ENCODE results near the gene ZNF205.
A peak's percentile ranks its signal among the peaks of the same experiment; 100 is the strongest.
"Not testable (repeated sequence)": the region's sequence is repeated elsewhere in the genome, so short reads cannot be mapped to it uniquely, and the experiment has no call there.

Gene ZNF205

GRCh38 chr16:3149630-3150345 lies 37.4 kb downstream of the ZNF205 start:
- peak; percentile 62 for DNase-seq (ENCODE audit: low spot score)

- DNase-seq (ENCODE audit: low spot score): peak; percentile 94
These were observed 38.2 kb downstream of the ZNF205 start for GRCh38 chr16:3150346-3151218.

DNA sequence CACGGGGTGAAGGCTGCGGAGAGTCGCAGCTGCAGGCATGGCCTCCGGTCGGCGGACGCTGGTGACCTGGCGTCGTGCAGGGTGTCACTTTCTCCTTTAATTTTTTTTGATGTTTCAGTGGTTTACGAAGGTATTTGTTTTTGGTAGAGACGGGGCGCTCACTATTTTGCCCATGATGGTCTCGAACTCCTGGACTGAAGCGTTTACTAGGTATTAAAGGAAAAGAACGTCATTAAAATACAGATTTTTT lies 39.6 kb downstream of the ZNF205 start:
- DNase-seq (ENCODE audit: low spot score): no peak

DNA sequence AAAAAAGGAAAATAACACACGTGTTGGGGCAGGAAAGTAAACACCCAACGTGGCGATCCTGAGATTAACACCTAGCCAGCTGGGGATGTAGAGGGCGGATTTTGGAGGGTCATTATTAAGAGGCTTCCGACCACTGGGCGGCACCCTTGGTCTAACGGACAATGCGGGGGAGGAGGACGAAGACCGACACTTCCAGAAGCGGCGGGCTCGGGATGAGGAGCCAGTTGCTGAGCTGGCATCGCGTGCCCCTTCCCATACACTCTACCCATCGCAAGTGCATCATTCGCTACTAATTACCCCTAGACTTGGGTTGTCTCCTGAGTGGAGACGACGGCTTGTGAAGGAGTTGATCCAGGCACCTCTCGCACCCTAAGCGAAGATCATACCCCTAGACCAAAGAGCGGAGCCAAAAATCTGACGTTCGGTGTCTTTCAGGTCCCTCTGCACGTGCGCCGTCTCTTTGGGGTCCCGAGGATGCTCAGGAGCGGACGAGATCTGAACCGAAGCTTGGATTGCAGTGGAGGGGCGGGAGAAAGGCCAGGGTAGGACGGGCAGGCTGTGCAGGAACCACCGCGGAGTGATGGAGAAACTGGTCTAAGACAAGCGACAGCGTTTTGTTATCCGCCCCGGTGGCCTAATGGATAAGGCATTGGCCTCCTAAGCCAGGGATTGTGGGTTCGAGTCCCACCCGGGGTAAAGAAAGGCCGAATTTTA lies 40.0 kb downstream of the ZNF205 start:
- DNase-seq (ENCODE audit: low spot score): peak; percentile 77

DNA sequence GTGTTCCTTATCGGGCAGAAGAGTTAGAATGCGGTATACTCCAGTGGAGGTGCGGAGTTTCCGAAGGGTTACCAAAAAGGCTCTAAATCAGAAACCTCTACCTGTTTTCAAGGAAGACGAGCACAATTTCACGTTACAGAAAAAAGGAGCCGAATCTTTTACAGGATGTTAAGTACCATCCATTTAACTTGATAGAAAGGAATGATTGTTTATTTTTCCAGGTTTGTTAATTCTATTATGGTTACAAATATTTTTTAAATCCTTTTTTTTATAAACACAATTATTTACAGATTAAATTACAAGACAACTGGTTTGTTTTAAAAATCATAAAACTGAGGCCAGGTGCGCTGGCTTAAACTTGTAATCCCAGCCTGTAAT lies 40.6 kb downstream of the ZNF205 start:
- no peak for DNase-seq (ENCODE audit: low spot score)

GRCh38 chr16:3155181-3155580 lies 42.8 kb downstream of the ZNF205 start:
- no peak for DNase-seq (ENCODE audit: low spot score)

DNA sequence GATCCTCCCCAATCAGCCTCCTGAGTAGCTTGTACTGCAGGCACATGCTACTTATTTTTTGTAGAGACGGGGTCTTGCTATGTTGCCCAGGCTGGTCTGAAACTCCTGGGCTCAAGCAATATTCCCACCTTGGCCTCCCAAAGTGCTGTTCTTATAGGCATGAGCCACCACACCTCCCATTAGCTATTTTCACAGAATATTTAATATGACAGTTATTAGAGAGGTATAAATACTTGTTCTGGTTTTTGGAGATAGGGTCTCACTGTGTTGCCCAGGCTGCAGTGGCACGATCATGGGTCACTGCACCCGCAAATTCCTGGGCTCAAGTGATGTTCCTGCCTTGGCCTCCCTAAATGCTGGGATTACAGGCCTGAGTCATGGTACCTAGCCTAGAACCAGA lies 43.6 kb downstream of the ZNF205 start:
- no peak for DNase-seq (ENCODE audit: low spot score)

- DNase-seq (ENCODE audit: low spot score): peak; percentile 94
These were observed 45.0 kb downstream of the ZNF205 start for GRCh38 chr16:3157229-3158025.

GRCh38 chr16:3158026-3158509 lies 45.7 kb downstream of the ZNF205 start:
- no peak for DNase-seq (ENCODE audit: low spot score)

- peak; percentile 81 for DNase-seq (ENCODE audit: low spot score)
These were observed 46.3 kb downstream of the ZNF205 start for GRCh38 chr16:3158510-3159314.

GRCh38 chr16:3161235-3162018 lies 49.0 kb downstream of the ZNF205 start:
- no peak for DNase-seq (ENCODE audit: low spot score)

- DNase-seq (ENCODE audit: low spot score): no peak
These were observed 52.0 kb downstream of the ZNF205 start for GRCh38 chr16:3164121-3164991.

DNA sequence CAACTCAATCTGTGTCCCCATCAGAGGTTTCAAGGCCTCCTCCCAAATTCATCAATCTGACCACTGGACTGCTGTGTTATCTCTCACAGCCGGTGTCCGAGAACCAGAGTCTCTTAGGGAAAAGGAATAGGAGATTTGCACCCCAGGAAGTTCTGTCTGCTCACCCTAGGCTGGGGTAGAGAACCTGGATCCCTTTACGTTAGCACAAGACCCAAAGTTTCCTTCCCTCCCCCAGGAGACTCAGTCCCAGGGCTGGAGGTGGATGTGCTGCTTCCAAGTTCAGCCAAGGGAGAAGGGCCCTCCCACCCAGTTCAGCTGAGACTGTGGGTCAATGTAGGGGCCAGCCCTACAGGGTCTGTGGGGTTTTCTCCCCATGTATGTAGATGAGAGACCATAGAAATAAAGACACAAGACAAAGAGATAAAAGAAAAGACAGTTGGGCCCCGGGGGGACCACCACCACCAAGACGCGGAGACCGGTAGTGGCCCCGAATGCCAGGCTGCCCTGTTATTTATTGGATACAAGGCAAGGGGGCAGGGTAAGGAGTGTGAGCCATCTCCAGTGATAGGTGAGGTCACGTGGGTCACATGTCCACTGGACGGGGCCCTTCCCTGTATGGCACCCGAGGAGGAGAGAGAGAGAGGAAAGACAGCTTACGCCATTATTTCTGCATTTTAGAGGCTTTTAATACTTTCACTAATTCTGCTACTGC lies 52.9 kb downstream of the ZNF205 start:
- no peak for DNase-seq (ENCODE audit: low spot score)

DNA sequence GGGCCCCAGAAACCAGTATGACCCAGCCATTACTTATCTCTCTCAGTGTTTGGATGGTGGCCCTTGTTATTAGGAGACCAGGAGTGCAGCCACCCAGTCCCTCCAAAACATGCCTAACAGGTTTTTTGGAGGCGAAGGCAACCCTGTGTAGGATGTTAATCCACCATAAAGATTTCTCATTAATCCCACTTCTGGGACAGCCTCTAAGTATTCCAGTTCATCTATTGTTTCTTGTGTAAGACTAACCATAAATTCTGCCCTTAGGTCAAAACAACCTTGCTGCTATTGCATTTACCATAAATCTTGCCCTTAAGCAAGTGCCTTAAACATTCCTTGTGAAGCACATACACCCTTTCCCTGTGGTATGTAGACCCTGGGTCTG lies 54.1 kb downstream of the ZNF205 start:
- no peak for DNase-seq (ENCODE audit: low spot score)

- not testable (repeated sequence) for DNase-seq (ENCODE audit: low spot score)
These were observed 56.3 kb downstream of the ZNF205 start for GRCh38 chr16:3168729-3169128.

Data from kidney capillary endothelial cell (primary cell).